Activated naive CD8-positive, alpha-beta T cell treated with anti-CD3 and anti-CD28 coated beads, Interleukin-2, amount 50 U/mL, for 24 hours (primary cell): ENCODE measurements around the gene ATP6AP1.

Experiments used
- ATAC-seq: fragments of 150-1000 bp; cut with Tn5 transposase; one replicate; pipeline ENCODE4 v1.10.0; 2021
- DNase-seq: peaks from one replicate; pipeline ENCODE4 v3.0.0; 2021
- H3K27ac Mint-ChIP-seq: one replicate; pipeline ENCODE4 v1.8.0; 2021; ENCODE audit warnings: mild to moderate bottlenecking, mixed read lengths
- H3K27me3 Mint-ChIP-seq: one replicate; pipeline ENCODE4 v1.8.0; 2021; ENCODE audit warnings: mixed read lengths
- H3K36me3 Mint-ChIP-seq: one replicate; pipeline ENCODE4 v1.8.0; 2021; ENCODE audit warnings: low read depth, mixed read lengths
- H3K4me1 Mint-ChIP-seq: one replicate; pipeline ENCODE4 v1.8.0; 2021; ENCODE audit warnings: mixed read lengths
- H3K4me3 Mint-ChIP-seq: one replicate; pipeline ENCODE4 v1.8.0; 2021; ENCODE audit warnings: mild to moderate bottlenecking, moderate library complexity, mixed read lengths
- H3K9me3 Mint-ChIP-seq: one replicate; pipeline ENCODE4 v1.8.0; 2021; ENCODE audit warnings: mixed read lengths

ATP6AP1 gene

GRCh38 chrX:154473683-154474082, 45.2 kb downstream of the ATP6AP1 start:
- H3K4me1 Mint-ChIP-seq: peaks cover 10% of the 10 kb centered on the region
- ATAC-seq: no peak
- no peak overlapping the region for H3K4me3 Mint-ChIP-seq
- H3K36me3 Mint-ChIP-seq: peaks cover 4% of the 10 kb centered on the region
- no peaks in the 10 kb centered on the region for H3K27me3 Mint-ChIP-seq
- no peaks in the 10 kb centered on the region for H3K9me3 Mint-ChIP-seq
- H3K27ac Mint-ChIP-seq: no peak overlapping the region
- DNase-seq: no peak

- ATAC-seq (no peak), DNase-seq (no peak)
- no peaks in the 10 kb centered on the region for H3K9me3 Mint-ChIP-seq
- no peaks in the 10 kb centered on the region for H3K27me3 Mint-ChIP-seq
- no peak overlapping the region for H3K27ac Mint-ChIP-seq
- H3K4me1 Mint-ChIP-seq: peaks cover 17% of the 10 kb centered on the region
- no peak overlapping the region for H3K4me3 Mint-ChIP-seq
- peaks cover 4% of the 10 kb centered on the region for H3K36me3 Mint-ChIP-seq
Observed at GRCh38 chrX:154476821-154477220, 48.3 kb downstream of the ATP6AP1 start.

DNA sequence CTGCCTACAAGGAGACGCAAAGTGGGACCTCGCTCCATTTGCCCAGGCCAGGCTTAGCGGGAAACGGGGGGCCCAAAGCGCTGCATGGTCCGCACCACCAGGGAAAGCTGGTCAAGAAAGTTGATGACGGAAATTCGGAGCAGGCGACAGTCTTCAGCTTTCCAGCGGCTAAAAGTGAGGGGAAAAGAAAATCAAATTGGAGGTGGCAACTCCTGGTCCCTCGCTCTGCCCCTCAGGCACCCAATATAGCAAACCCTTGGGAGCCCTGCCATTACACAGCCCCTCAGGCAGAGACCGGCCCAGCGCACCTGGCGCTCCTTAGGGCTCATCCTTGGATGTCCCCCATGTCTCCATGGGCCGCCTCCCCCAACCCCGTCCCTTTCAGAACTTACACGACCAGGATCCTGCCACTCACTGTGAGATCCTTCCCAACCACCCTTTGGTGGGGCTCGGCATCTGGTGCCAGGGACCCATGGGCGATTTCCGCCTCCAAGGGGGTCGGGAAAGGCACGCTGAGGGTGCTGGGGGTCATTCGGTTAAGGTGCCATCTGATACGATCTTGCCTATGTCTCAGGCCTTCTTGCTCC, 49.5 kb downstream of the ATP6AP1 start:
- ATAC-seq: no peak
- H3K9me3 Mint-ChIP-seq: no peaks in the 10 kb centered on the region

GRCh38 chrX:154478728-154479622, 50.5 kb downstream of the ATP6AP1 start, which contains the start of gene LAGE3:
Gene LAGE3, minus strand, starts transcription at chrX:154479281. Its CDS starts 366 bp downstream, at chrX:154478915.
- no peaks in the 10 kb centered on the region for H3K9me3 Mint-ChIP-seq
- DNase-seq (peak; percentile 95), ATAC-seq (peak; percentile 94)
- peak within 1 kb of the TSS; percentile 82 for H3K4me3 Mint-ChIP-seq
- no peaks in the 10 kb centered on the region for H3K27me3 Mint-ChIP-seq
- H3K27ac Mint-ChIP-seq: peak within 1 kb of the TSS; percentile 93
- H3K36me3 Mint-ChIP-seq: peaks cover 3% of the 10 kb centered on the region
- peaks cover 24% of the 10 kb centered on the region for H3K4me1 Mint-ChIP-seq

More for the DNA sequence above, 49.5 kb downstream of the ATP6AP1 start:
- Mint-ChIP-seq H3K27ac (peak overlapping the region; percentile 73), H3K36me3 (peaks cover 4% of the 10 kb centered on the region), H3K4me3 (peak overlapping the region; percentile 82), H3K4me1 (peaks cover 17% of the 10 kb centered on the region), H3K27me3 (no peaks in the 10 kb centered on the region)
- no peak for DNase-seq

DNA sequence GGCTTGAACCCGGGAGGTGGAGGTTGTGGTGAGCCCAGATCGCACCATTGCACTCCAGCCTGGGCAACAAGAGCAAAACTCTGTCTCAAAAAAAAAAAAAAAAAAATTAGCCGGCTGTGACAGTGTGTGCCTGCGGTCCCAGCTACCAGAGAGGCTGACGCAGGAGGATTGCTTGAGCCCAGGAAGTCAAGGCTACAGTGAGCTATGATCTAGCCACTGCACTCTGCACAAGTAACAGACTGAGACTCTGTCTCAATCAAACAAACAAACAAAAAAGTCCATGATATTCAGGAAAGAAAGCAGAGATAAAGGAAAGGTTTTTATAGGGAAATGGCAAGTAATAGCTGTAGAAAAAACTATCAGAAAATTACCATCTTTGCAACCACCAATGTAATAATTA, 52.7 kb downstream of the ATP6AP1 start:
- H3K9me3 Mint-ChIP-seq: no peaks in the 10 kb centered on the region
- DNase-seq: no peak
- H3K36me3 Mint-ChIP-seq: no peaks in the 10 kb centered on the region
- H3K27ac Mint-ChIP-seq: no peak overlapping the region
- H3K4me3 Mint-ChIP-seq: no peak overlapping the region
- H3K4me1 Mint-ChIP-seq: peaks cover 29% of the 10 kb centered on the region
- no peaks in the 10 kb centered on the region for H3K27me3 Mint-ChIP-seq
- no peak for ATAC-seq

DNA sequence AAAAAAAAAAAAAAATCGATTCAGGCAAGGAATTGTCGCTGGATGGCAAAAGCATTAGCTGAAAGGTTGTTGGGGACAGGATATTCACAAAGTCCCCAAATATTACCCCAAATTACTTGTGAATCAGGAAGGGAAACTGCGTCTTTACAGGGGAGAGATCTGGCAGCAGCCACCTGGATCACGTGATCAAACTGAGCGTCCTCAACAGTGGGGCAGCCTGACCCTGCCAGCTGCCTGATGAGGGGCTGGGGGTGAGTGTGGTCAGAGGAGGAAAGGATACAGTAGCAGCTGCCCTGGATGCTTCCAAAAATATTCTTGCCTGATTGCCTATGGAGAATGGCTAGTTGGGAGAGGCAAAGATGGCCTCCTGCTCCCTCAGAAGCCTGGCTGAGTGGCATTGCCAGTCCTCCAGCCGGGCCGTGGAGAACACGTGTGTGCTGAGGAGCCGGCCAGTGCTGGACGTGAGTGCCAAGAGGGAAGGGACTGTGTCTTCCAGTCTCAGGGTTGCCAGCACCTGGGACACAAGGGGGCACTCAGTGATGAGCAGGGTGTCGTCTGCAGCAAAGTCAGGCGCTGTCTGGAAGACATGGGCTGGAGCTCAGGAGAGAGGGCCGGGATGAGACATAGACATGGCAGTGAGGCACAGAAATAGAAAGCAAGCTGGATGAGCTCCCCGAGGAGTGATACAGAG, 53.6 kb downstream of the ATP6AP1 start:
- Mint-ChIP-seq H3K4me1 (peaks cover 27% of the 10 kb centered on the region), H3K27ac (no peak overlapping the region), H3K4me3 (no peak overlapping the region)

DNA sequence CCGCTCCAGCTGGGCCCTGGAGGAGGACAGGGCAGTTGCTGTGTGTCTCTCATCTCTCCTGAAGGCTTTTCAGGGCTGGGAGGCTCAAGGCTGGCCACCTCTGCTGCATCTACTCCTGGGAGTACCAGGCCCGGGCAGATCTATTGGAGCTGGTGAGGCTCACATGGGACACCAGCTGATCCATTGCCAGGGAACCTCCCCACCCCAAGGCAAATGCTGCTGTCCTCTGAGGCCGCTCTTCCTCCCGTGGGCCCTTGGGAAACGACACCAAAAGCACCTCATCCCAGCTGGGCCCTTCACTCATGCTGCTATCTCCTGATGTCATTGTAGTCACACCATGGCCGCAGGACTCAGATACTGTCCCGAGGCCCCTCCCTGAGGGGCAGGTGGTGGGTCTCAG, 54.3 kb downstream of the ATP6AP1 start:
- no peak overlapping the region for H3K27ac Mint-ChIP-seq
- peaks cover under 1% of the 10 kb centered on the region for H3K36me3 Mint-ChIP-seq
- H3K4me3 Mint-ChIP-seq: no peak overlapping the region
- no peak for DNase-seq
- no peaks in the 10 kb centered on the region for H3K9me3 Mint-ChIP-seq
- ATAC-seq: no peak
- H3K4me1 Mint-ChIP-seq: peaks cover 27% of the 10 kb centered on the region
- H3K27me3 Mint-ChIP-seq: no peaks in the 10 kb centered on the region

More for the DNA sequence above, 53.6 kb downstream of the ATP6AP1 start:
- no peaks in the 10 kb centered on the region for H3K27me3 Mint-ChIP-seq
- ATAC-seq (no peak), DNase-seq (no peak)
- no peaks in the 10 kb centered on the region for H3K36me3 Mint-ChIP-seq
- no peaks in the 10 kb centered on the region for H3K9me3 Mint-ChIP-seq

DNA sequence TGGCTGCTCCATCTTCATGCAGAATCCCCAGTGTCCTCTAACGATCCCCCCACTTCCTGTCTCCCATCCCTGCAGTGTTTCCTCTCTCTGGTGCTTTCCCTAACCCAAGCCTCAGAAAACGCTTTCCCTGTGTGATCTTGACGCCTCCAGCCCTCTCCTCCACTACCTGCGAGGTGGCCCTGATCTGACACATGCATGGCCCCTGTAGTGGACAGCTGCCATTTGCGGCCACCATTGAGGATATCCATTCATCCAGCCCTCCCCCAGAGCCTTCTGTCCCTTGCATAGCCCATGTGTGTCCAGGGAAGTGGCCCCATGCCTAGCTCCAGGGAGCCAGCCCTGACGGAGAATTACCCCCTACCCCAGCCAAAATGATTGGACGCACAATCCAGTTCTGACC, 54.8 kb downstream of the ATP6AP1 start:
- peaks cover 25% of the 10 kb centered on the region for H3K4me1 Mint-ChIP-seq
- H3K27ac Mint-ChIP-seq: no peak overlapping the region
- peaks cover 4% of the 10 kb centered on the region for H3K36me3 Mint-ChIP-seq
- ATAC-seq: no peak
- H3K9me3 Mint-ChIP-seq: no peaks in the 10 kb centered on the region
- no peak for DNase-seq
- H3K27me3 Mint-ChIP-seq: no peaks in the 10 kb centered on the region
- peak overlapping the region; percentile 15 for H3K4me3 Mint-ChIP-seq

DNA sequence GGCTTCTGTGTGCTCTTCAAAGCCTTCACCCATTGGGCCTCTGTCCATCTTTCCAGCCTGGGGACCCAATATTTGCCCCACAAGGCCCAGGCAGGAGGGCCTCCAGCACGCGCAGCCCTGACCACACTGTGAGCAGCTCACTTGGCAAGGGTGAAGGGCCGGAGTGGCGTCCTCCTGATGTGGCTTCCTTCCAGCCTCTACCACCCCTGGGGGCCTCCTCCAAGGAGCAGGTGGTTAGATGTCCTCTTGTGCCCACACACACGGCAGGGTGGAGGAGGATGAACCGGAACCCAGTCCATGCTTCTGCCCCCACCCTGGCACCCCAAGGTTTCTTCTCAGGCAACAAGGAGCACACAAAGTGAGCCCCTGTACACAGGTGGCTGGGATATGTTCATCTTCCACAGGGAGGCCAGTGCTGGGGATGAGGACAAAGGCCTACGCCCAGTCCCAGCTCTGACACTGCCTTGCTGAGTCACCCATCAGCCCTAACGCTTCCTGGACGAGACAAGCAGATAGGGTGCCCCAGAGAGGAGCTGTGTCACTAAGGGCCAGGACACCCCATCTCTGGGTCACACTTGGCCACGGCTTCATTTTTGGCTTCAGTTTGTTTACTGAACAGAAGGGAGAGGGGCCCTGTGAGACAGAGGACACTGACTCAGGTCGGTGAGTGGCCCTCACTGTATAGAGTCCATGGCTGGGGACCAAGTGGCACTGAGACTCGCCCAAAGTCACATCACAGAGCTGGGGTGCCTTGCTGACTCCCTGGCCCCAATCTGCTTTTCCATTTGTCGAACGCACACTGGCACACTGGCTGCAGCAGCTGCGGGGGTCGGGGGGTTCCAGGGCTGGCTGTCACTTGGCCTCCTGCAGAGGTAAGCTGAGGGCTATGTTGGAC, 56.0 kb downstream of the ATP6AP1 start:
- Mint-ChIP-seq H3K27me3 (no peaks in the 10 kb centered on the region), H3K9me3 (no peaks in the 10 kb centered on the region), H3K36me3 (peaks cover 4% of the 10 kb centered on the region), H3K4me1 (peaks cover 25% of the 10 kb centered on the region), H3K27ac (peak overlapping the region; percentile 59), H3K4me3 (peak overlapping the region; percentile 52)
- ATAC-seq (peak; percentile 33), DNase-seq (no peak)

GRCh38 chrX:154485150-154486051, 56.9 kb downstream of the ATP6AP1 start:
- H3K4me3 Mint-ChIP-seq: peak overlapping the region; percentile 73
- peak overlapping the region; percentile 52 for H3K27ac Mint-ChIP-seq
- no peak for ATAC-seq
- H3K36me3 Mint-ChIP-seq: peaks cover 4% of the 10 kb centered on the region
- H3K27me3 Mint-ChIP-seq: no peaks in the 10 kb centered on the region
- no peak for DNase-seq
- peaks cover 24% of the 10 kb centered on the region for H3K4me1 Mint-ChIP-seq
- no peaks in the 10 kb centered on the region for H3K9me3 Mint-ChIP-seq

GRCh38 chrX:154486052-154486395, 57.5 kb downstream of the ATP6AP1 start:
- peak overlapping the region; percentile 73 for H3K4me3 Mint-ChIP-seq
- peaks cover 24% of the 10 kb centered on the region for H3K4me1 Mint-ChIP-seq
- no peaks in the 10 kb centered on the region for H3K27me3 Mint-ChIP-seq
- ATAC-seq (no peak), DNase-seq (peak; percentile 39)
- H3K36me3 Mint-ChIP-seq: peaks cover 4% of the 10 kb centered on the region
- no peak overlapping the region for H3K27ac Mint-ChIP-seq
- H3K9me3 Mint-ChIP-seq: no peaks in the 10 kb centered on the region
